ENCODE results near the gene GMDS.
A peak's percentile ranks its signal among the peaks of the same experiment; 100 is the strongest.

GMDS gene

DNA sequence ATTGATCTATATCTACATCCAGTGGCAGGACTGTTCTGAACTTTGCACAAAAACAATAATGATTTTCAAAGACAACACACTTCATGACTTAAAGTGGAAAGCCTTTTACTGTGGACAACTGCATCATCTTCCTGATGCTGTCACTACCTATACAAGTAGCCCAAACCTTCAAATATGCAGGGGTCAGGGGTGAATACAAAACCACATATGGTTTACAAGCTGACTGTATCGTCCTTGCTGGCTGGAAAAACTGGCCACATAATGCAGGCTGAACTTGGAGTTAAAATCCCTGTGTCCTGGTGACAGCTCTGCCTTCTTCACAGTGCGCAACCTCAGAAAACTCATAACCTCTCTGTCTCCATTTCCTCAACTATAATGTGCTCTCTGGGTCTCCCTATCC, 128.9 kb downstream of the GMDS start:
- H3K4me3 ChIP-seq (ENCODE audit: low read depth, low read length): no peak overlapping the region
- DNase-seq (ENCODE audit: low read depth, low spot score): no peak
- TF ChIP-seq, protein P1, sequence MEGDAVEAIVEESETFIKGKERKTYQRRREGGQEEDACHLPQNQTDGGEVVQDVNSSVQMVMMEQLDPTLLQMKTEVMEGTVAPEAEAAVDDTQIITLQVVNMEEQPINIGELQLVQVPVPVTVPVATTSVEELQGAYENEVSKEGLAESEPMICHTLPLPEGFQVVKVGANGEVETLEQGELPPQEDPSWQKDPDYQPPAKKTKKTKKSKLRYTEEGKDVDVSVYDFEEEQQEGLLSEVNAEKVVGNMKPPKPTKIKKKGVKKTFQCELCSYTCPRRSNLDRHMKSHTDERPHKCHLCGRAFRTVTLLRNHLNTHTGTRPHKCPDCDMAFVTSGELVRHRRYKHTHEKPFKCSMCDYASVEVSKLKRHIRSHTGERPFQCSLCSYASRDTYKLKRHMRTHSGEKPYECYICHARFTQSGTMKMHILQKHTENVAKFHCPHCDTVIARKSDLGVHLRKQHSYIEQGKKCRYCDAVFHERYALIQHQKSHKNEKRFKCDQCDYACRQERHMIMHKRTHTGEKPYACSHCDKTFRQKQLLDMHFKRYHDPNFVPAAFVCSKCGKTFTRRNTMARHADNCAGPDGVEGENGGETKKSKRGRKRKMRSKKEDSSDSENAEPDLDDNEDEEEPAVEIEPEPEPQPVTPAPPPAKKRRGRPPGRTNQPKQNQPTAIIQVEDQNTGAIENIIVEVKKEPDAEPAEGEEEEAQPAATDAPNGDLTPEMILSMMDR (IDR thresholded peaks at IDR 0.05; ENCODE audit: low read depth, low read length): no peak
- in situ Hi-C loops (cut with HindIII; ENCODE audit: low sequenced_read_pairs): no loop called here

DNA sequence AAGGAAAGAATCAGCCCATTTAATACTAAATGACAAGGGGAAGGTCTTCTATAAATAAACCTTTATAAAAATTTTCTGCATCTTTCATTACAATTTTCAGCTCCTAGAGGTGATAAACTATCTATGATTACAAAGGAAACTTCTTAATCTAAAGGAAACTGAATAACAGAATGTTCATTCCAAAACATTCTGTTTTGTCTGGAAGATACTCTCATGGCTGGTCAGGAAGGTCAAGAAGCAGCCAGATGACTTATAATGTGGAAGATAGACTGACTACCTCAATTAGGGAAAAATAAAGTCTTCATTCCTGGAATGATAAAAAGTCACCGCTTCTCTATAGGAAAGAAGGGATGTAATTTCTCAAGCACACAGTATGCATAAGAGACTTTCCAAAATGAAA, 131.3 kb downstream of the GMDS start:
- TF ChIP-seq, protein P1 (IDR thresholded peaks at IDR 0.05; ENCODE audit: low read depth, low read length): no peak
- in situ Hi-C loops (cut with HindIII; ENCODE audit: low sequenced_read_pairs): no loop called here
- no peak overlapping the region for H3K4me3 ChIP-seq (ENCODE audit: low read depth, low read length)
- DNase-seq (ENCODE audit: low read depth, low spot score): no peak

DNA sequence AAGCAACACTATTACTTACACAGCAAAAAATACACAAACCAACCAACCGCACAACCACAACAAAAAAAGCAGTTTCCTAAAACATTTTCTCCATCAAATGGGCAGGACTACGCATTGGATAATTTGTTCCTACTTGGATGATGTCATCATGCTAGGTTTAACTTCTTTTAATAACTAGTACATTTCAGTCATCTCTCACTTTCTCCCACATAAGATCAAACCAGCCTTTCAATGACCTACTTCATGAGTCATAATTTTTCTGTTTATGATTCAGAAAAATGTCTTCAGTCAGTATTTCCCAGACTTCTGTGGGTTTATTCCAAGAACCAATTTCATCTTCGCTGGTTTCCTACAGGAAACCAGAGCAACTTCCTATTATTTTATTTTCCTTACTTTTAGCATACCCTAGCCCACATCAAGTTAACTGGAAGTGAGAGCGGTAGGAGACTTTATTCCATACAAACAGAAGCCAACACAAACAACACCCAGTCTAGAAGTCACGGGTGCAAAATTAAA, 134.2 kb downstream of the GMDS start:
- H3K4me3 ChIP-seq (ENCODE audit: low read depth, low read length): no peak overlapping the region
- TF ChIP-seq, protein P1 (IDR thresholded peaks at IDR 0.05; ENCODE audit: low read depth, low read length): no peak
- peak; percentile 81 for DNase-seq (ENCODE audit: low read depth, low spot score)
- in situ Hi-C loops (cut with HindIII; ENCODE audit: low sequenced_read_pairs): no loop called here

DNA sequence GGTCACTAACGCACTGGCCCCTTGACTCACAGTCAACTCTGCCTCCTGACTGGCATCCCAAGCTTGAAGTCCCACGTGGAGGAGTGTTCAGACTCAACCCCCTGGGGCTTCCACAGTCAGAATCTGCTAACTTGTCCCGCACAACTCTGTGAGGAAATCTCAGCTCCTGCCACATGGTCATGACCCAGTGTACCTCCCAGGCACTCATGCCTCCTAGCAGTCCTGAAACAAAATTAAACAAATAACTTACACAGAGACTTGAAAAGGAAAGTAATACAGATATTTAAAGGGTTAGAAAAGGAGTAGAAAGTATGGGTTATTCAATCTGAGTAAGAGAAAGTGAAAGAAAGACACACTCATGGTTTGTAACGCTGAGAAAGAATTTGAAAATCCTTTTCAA, 134.9 kb downstream of the GMDS start:
- H3K4me3 ChIP-seq (ENCODE audit: low read depth, low read length): no peak overlapping the region
- in situ Hi-C loops (cut with HindIII; ENCODE audit: low sequenced_read_pairs): no loop called here
- DNase-seq (ENCODE audit: low read depth, low spot score): peak; percentile 60
- TF ChIP-seq, protein P1 (IDR thresholded peaks at IDR 0.05; ENCODE audit: low read depth, low read length): no peak

DNA sequence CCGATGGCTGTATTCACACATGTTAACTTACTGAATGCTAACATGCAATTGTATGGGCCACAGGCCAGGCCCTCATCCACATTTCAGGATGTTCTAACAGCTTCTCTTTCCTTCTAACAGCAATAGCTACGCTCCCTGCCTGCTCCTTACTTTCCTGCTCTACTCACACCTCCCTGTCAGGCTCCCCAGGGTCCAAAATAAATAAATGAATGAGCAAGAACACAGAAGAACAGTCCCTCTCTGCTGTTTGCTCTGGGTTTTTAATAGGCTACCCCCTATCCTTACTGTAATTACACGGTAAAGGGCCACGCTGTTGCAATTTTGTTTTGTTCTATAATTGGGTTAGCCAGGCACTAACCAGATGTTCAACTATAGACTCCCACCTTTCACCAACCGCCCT, 135.6 kb downstream of the GMDS start:
- peak; percentile 34 for DNase-seq (ENCODE audit: low read depth, low spot score)
- no peak overlapping the region for H3K4me3 ChIP-seq (ENCODE audit: low read depth, low read length)
- TF ChIP-seq, protein P1 (IDR thresholded peaks at IDR 0.05; ENCODE audit: low read depth, low read length): no peak
- in situ Hi-C loops (cut with HindIII; ENCODE audit: low sequenced_read_pairs): no loop called here

DNA sequence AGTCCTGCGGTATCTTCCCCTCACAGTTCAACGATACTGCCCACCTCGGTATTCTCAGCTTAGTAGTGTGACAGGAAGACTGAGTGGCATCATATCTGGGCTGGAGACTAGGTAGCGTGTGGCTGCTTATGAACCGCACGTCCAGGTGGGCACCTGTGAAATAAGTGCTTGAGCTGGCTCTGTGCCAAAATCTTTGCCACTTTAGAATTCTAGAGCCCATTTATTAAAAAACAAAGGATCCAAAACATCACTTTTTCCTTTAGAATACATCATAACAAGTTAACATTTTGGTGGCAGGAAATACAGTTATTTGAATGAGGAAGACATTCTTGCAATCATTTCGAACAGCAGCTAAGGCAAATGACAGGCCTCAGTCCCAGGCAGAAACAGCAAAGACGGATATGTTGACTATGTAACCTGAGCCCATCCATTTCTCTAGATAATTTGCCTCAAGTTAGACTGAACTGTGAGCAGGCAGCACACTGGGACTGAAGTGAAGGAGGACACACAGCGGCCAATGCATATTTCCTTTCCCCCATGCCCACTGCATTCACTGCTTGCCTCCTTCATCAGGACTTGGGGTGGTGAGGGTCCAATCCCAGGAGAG, 136.6 kb downstream of the GMDS start:
- TF ChIP-seq, protein P1 (IDR thresholded peaks at IDR 0.05; ENCODE audit: low read depth, low read length): no peak
- H3K4me3 ChIP-seq (ENCODE audit: low read depth, low read length): no peak overlapping the region
- peak; percentile 27 for DNase-seq (ENCODE audit: low read depth, low spot score)
- in situ Hi-C loops (cut with HindIII; ENCODE audit: low sequenced_read_pairs): no loop called here
